Measurements from ENCODE around the gene TPPP.
A peak's percentile ranks its signal among the peaks of the same experiment; 100 is the strongest.
"Not testable (repeated sequence)": the region's sequence is repeated elsewhere in the genome, so short reads cannot be mapped to it uniquely, and the experiment has no call there.

Gene TPPP

DNA sequence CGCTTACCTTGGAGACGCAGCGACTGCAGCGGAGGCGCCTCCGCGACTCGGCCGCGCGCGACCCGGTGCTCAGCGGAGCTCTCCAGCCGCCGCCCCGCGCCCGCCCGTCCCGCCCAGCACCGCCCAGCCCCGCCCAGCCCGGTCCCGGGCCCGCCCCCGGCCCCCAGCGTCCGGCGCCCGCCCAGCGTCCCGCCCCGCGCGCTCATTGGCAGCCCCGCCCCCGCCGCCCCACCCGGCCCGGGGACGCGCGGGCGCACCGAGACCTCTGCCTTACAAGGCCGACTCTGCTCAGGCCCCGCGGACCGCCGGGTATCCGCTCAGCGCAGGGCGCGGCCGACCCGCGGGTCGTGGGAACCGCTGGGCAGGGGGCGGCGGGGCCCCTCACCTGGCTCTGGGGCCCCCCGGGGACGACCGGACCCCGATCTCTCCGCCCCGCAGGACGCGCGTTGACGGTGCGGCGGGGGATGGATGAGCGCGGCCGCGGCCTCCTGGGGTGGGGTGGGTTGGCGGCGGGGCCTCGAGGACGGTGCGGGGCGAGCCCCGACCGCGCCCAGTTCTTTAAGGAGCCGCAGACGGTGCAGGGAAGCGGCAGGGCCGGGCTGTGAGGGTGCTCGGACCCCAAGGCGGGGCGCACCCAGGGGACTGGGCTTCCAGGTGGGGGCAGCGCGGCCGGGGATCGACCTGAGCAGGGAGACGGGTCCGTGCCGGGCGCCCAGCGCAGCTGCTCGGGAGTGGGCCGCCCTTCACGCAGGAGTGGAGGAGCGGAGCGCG, at the start of gene TPPP:
TSS of gene TPPP (minus strand) at position 82 of the 771 bp plus-strand sequence. CDS start 15,292 bp downstream, outside the sequence.
- DNase-seq, result peak; percentile 76

DNA sequence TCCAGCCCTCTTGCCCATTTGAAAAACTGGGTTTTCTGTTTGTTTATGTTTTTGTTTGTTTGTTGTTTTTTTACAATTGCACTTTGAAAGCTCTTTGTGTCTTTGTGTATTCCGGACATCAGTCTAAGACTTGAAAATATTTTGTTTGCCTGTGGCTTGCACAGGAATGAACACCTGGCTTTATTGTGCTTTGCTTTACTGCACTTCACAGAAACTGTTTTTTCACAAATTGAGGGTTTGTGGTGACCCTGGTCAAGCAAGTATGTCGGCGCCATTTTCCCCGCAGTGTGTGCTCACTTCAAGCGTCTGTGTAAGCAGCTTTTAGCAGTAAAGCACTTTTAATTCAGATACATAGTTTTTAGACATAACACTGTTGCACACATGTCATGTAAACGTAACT, 49.1 kb upstream of the TPPP start:
- DNase-seq, result not testable (repeated sequence)

- DNase-seq, result not testable (repeated sequence)
These were observed 41.0 kb upstream of the TPPP start for GRCh38 chr5:734145-734544.

DNA sequence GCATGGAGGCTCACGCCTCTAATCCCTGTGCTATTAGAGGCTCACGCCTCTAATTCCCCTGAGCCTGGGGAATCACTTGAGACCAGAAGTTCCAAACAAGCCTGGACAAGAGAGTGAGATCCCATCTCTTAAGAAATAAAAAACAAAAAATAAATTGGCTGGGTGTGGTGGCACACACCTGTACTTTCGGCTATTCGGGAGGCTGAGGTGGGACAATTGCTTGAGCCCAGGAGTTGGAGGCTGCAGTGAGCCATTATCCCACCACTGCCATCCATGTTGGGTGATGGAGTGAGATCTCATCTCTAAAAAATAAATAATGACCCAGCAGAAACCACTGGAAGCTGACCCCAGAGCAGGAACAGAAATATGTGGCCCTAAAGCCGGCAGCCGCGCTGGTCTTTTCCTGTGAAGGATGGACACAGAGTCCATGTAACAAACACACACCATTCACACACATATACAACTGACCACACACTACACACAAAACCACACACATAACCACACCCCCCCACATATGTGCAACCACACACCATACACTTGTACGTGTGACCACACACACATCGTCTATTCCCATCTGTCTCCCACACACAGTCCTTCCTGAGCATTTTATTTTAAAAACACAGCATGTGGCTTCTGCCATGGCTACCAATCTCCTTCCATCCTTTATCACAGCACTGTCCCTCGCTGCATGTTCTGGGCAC, 39.8 kb upstream of the TPPP start:
- DNase-seq, result not testable (repeated sequence)

- DNase-seq, result not testable (repeated sequence)
These were observed 36.1 kb upstream of the TPPP start for GRCh38 chr5:729225-729624.

- DNase-seq, result not testable (repeated sequence)
These were observed 33.9 kb upstream of the TPPP start for GRCh38 chr5:727087-727486.

DNA sequence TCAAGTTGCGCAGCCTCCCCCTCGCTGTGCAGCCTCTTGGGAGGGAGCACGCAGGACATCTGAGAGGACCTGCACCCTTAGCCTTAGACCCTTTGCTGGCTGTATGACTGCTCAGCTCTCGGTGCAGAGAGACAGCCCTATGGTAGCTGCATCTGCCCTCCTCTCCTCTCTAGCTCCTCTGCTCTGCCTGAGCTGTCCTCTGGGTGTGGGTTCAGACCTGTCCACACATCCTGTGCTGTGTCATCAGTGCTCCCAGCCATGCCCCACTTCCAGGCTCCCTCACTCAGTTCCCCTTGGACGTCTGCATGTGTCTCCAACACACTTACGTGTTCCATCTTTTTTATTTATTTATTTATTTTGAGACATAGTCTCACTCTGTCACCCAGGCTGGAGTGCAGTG, 30.7 kb upstream of the TPPP start:
- not testable (repeated sequence) for DNase-seq

GRCh38 chr5:723309-723708, 30.2 kb upstream of the TPPP start:
- DNase-seq, result not testable (repeated sequence)

GRCh38 chr5:719379-719778, 26.2 kb upstream of the TPPP start:
- not testable (repeated sequence) for DNase-seq

- DNase-seq, result no peak
These were observed 24.0 kb upstream of the TPPP start for GRCh38 chr5:717143-717542.

GRCh38 chr5:716740-717139, 23.6 kb upstream of the TPPP start:
- DNase-seq, result not testable (repeated sequence)

DNA sequence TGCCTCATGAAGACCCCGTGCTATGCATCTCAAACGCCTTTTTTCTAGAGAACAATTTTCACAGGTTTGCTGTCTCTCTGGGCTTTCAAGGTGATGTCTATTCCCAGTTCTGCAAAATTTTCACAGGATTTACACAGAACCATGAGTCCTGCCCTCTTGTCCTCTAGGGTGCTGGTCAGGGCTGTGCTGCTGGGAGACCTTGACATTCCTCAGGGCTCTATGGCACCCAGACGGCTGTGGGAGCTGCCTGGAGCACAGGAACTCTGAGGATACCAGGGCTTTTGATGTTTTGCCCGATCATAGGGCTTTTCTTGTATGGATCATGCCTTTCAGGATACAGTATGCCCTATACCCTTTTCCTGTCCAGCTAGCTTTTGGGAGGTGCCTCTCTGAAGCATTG, 22.5 kb upstream of the TPPP start:
- DNase-seq, result not testable (repeated sequence)

- not testable (repeated sequence) for DNase-seq
These were observed 21.3 kb upstream of the TPPP start for GRCh38 chr5:714215-715118.

DNA sequence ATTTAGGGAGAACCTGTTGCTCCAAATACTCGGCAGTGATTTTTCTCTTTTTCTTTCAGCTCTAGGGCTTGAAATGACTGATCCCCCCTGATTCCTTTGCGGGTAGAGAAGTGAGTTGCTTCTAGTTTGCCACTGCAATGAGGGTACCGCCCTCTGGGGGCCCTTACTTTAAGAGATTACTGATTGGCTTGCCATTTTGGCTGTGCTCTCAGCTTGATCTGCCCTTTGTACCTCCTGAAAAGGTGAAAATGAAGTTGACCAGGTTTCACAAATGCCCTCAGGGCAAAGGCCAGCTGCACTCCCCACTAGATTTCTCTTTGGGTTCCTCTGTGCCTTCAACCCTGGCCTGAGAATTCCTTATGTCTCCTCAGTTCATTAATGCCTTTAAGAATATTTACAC, 20.5 kb upstream of the TPPP start:
- not testable (repeated sequence) for DNase-seq

GRCh38 chr5:708848-709517, 15.8 kb upstream of the TPPP start:
- DNase-seq, result not testable (repeated sequence)

DNA sequence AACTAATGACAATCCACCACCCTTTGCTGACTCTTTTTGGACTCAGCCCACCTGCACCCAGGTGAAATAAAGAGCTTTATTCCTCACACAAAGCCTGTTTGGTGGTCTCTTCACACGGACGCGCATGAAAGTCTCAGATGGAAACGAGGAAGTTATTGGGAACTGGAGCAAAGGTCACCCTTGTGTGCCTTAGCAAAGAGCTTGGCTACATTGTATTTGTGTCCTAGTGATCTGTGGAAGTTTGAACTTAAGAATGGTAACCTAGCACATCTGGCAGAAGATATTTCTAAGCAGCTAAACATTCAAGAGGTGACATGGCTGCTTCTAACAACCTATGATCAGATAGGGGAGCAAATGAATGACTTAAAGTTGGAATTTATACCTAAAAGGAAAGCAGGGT, 15.2 kb upstream of the TPPP start:
- not testable (repeated sequence) for DNase-seq

- DNase-seq, result not testable (repeated sequence)
These were observed 13.0 kb upstream of the TPPP start for GRCh38 chr5:706127-706526.

DNA sequence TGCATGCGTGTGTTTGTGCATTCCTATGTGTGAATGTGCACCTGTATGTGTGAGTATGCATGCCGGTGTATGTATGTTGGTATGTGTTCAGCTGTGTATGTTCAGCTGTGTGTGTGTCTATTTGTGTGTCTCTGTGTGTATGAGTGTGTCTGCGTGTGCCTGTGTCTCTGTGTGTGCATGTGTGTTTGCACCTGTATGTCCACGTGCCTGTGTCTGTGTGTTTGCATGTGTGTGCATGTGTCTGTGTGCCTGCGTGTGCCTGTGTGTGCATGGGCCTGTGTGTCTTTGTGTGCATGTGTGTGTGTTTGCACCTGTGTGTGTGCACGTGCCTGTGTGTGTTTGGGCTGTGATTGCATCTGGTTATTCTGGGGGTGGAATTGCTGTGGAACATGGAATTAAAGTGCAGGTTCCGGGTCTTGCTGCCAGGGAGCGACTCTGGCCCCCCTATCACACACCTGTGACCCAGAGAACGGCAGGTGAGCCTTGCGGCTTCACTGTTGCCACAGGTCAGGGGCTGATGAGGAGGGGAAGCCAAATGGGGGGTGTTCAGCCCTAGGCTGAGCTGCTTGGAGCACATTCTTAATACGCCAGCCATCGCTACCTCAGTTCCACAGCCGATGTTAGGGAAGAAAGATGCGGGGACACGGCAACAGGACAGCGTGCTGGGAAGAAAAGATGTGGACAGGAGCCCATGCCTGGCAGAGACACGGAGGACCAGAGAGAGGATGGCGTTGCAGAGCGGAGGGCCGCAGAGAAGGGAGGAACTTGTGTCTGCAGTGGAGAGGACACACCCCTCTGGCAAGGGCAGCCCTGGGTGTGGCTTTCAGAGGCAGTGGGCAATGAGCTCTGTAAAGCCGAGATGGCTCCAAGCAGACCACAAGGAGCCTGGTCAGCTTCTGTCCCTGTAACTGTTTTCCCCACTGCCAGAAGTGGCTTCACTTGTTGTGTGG, 3.9 kb upstream of the TPPP start:
- DNase-seq, result not testable (repeated sequence)

- not testable (repeated sequence) for DNase-seq
These were observed 3.0 kb upstream of the TPPP start for GRCh38 chr5:696191-696590.

- not testable (repeated sequence) for DNase-seq
These were observed 2.3 kb upstream of the TPPP start for GRCh38 chr5:695475-695874.

GRCh38 chr5:694042-694431, 885 bp upstream of the TPPP start:
- DNase-seq, result not testable (repeated sequence)

Measured in activated CD4-positive, alpha-beta T cell treated with anti-CD3 and anti-CD28 coated beads for 48 hours (primary cell).